ENCODE results near the gene APP.
A peak's percentile ranks its signal among the peaks of the same experiment; 100 is the strongest.

APP gene

DNA sequence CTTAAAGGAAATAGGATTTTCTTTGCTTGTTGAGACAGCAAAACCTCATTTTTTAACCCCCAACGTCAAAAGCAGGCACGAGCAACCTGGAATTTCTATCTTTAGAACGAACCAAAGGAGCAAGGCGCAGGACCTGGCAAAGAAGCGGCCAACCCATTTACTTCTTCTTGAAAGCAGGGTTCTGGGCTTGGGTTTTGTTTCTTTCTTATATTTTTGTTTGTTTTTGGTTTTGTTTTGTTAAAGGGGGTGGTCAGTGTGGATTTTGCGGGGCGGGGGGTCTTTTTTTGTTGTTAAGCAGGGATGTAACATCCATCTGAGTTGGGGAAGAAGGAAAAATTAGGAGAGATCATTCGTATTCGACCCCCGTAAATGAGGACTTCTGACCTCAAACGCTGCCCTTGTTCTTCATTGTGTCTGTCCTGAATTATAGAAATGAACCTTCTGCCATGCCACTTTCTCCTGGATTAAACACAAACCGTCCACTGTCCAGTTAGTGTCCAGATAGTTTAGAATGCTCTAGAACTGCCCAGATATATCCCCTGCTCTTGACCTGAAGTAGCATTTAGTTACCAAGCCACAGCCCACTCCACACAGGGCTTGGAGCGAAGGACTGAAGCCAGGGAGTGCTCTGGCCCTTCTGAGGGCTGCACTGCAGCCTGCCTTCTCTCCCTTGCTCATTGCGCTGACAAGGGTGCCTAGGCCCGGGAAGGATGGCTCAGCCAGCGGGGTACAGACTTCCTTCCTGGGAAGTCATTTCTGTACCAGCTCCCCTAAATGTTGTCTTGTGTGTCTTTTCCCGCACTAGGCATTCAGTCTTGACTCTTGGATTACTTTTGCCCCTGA is 909 bp upstream of the APP start:
- Histone ChIP-seq H3K36me3 (ENCODE audit: insufficient read depth, low read length) (no peaks in the 10 kb centered on the region; the same call in 1 of the 2 replicates), H3K4me1 (ENCODE audit: insufficient read depth, low read length) (peaks cover 9% of the 10 kb centered on the region), H3K9ac (ENCODE audit: low read depth, low read length) (peak overlapping the region; percentile 93), H3K9me3 (ENCODE audit: control insufficient read depth, insufficient read depth, low read length) (no peaks in the 10 kb centered on the region)

GRCh38 chr21:26169611-26170470 is 729 bp downstream of the APP start:
- no peaks in the 10 kb centered on the region for H3K9me3 ChIP-seq (ENCODE audit: control insufficient read depth, insufficient read depth, low read length)
- peak overlapping the region; percentile 93 for H3K9ac ChIP-seq (ENCODE audit: low read depth, low read length)
- H3K36me3 ChIP-seq (ENCODE audit: insufficient read depth, low read length) = no peaks in the 10 kb centered on the region; the same call in 1 of the 2 replicates
- H3K4me1 ChIP-seq (ENCODE audit: insufficient read depth, low read length) = peaks cover 24% of the 10 kb centered on the region

- Histone ChIP-seq H3K9ac (ENCODE audit: low read depth, low read length) (peak overlapping the region; percentile 93), H3K4me1 (ENCODE audit: insufficient read depth, low read length) (peaks cover 24% of the 10 kb centered on the region), H3K9me3 (ENCODE audit: control insufficient read depth, insufficient read depth, low read length) (no peaks in the 10 kb centered on the region), H3K36me3 (ENCODE audit: insufficient read depth, low read length) (no peaks in the 10 kb centered on the region; the same call in 1 of the 2 replicates)
Measured at GRCh38 chr21:26169061-26169610, 1.4 kb downstream of the APP start.

DNA sequence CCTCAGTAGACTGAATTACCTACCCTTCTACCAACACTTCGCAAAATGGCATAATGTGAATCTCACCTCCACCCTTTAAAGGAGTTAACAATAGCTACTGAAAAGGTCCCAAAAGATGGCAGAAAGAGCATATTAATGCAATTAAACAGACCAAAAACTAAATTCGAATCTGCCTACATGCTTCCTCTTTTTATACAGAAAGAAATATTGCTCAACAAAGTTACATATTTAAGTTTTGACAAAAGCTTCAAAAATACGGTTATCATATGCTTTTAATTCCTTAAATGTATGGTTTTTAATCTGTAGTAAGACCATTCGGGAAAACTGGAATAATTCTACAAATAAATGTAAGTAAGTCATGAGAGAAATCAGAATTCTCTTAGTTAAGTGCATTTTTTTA is 2.2 kb downstream of the APP start:
- Histone ChIP-seq H3K9ac (ENCODE audit: low read depth, low read length) (peak overlapping the region; percentile 93), H3K36me3 (ENCODE audit: insufficient read depth, low read length) (no peaks in the 10 kb centered on the region; the same call in 1 of the 2 replicates), H3K4me1 (ENCODE audit: insufficient read depth, low read length) (peaks cover 27% of the 10 kb centered on the region), H3K9me3 (ENCODE audit: control insufficient read depth, insufficient read depth, low read length) (peaks cover 1% of the 10 kb centered on the region; the same call in 1 of the 2 replicates)

DNA sequence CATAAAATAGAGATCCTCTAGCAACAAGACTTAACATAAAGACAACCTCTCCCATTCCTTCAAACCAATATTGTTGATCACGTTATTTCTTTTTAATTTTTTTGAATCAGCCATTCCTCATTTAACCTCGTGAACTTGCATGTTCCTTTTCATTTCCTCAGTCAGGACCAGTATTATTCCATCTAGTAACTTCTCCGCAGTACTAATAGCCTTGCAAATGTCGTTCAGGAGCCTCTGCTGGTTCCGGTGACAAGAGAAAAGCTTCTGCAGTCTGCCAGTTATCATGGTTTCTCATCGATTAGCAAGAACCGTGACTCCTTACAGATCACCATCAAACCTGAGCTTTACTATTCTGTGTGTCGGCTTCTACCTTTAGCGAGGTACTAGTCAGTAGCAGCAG is 3.0 kb downstream of the APP start:
- peak overlapping the region; percentile 93 for H3K9ac ChIP-seq (ENCODE audit: low read depth, low read length)

GRCh38 chr21:26165331-26165730 is 5.2 kb downstream of the APP start:
- Histone ChIP-seq H3K9me3 (ENCODE audit: control insufficient read depth, insufficient read depth, low read length) (peaks cover 2% of the 10 kb centered on the region; the same call in 1 of the 2 replicates), H3K4me1 (ENCODE audit: insufficient read depth, low read length) (peaks cover 34% of the 10 kb centered on the region), H3K36me3 (ENCODE audit: insufficient read depth, low read length) (no peaks in the 10 kb centered on the region; the same call in 1 of the 2 replicates), H3K9ac (ENCODE audit: low read depth, low read length) (no peak overlapping the region)

More for the DNA sequence above, 3.0 kb downstream of the APP start:
- Histone ChIP-seq H3K9me3 (ENCODE audit: control insufficient read depth, insufficient read depth, low read length) (peaks cover 2% of the 10 kb centered on the region; the same call in 1 of the 2 replicates), H3K36me3 (ENCODE audit: insufficient read depth, low read length) (no peaks in the 10 kb centered on the region; the same call in 1 of the 2 replicates), H3K4me1 (ENCODE audit: insufficient read depth, low read length) (peaks cover 30% of the 10 kb centered on the region)

DNA sequence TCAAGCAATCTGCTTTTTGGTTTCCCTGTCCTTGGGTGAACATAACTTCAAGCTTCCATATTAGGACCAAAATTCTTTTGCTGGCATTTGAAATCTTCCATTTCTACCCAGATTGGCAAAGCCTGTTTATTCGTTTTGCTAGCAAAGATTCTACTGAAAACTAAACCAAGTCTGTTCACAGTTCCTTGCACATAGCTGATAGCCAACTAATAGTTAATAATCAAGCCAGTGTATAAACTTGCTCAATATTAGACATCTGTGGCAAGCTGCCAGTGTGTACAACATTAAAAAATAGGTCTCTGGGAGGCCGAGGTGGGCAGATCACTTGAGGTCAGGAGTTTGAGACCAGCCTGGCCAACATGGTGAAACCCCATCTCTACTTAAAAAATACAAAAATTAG is 6.3 kb downstream of the APP start:
- Histone ChIP-seq H3K36me3 (ENCODE audit: insufficient read depth, low read length) (no peaks in the 10 kb centered on the region; the same call in 1 of the 2 replicates), H3K4me1 (ENCODE audit: insufficient read depth, low read length) (peaks cover 40% of the 10 kb centered on the region), H3K9me3 (ENCODE audit: control insufficient read depth, insufficient read depth, low read length) (peaks cover 2% of the 10 kb centered on the region; the same call in 1 of the 2 replicates), H3K9ac (ENCODE audit: low read depth, low read length) (no peak overlapping the region)

GRCh38 chr21:26162081-26162480 is 8.5 kb downstream of the APP start:
- Histone ChIP-seq H3K36me3 (ENCODE audit: insufficient read depth, low read length) (no peaks in the 10 kb centered on the region), H3K9me3 (ENCODE audit: control insufficient read depth, insufficient read depth, low read length) (peaks cover 2% of the 10 kb centered on the region; the same call in 1 of the 2 replicates), H3K9ac (ENCODE audit: low read depth, low read length) (no peak overlapping the region), H3K4me1 (ENCODE audit: insufficient read depth, low read length) (peaks cover 47% of the 10 kb centered on the region)

GRCh38 chr21:26159869-26160268 is 10.7 kb downstream of the APP start:
- H3K9ac ChIP-seq (ENCODE audit: low read depth, low read length) = no peak overlapping the region
- H3K36me3 ChIP-seq (ENCODE audit: insufficient read depth, low read length) = no peaks in the 10 kb centered on the region
- H3K9me3 ChIP-seq (ENCODE audit: control insufficient read depth, insufficient read depth, low read length) = peaks cover 2% of the 10 kb centered on the region; the same call in 1 of the 2 replicates
- peaks cover 28% of the 10 kb centered on the region for H3K4me1 ChIP-seq (ENCODE audit: insufficient read depth, low read length)

GRCh38 chr21:26157801-26158200 is 12.8 kb downstream of the APP start:
- no peaks in the 10 kb centered on the region for H3K9me3 ChIP-seq (ENCODE audit: control insufficient read depth, insufficient read depth, low read length)
- H3K36me3 ChIP-seq (ENCODE audit: insufficient read depth, low read length) = no peaks in the 10 kb centered on the region
- H3K9ac ChIP-seq (ENCODE audit: low read depth, low read length) = no peak overlapping the region
- peaks cover 23% of the 10 kb centered on the region for H3K4me1 ChIP-seq (ENCODE audit: insufficient read depth, low read length)

DNA sequence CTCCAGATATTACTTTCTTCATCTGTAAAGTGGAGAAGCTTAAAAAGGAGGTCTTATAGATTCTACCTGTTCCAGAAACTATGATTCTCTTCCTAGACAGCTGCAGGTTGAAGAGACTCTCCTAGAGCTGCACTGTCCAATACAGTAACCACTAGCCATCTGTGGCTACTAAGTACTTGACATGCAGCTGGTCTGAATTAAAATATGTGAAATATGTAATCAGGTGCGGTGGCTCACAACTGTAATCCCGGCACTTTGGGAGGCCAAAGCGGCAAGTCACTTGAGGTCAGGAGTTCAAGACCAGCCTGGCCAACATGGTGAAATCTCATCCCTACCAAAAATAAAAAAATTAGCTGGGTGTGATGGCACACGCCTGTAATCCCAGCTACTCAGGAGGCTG is 15.8 kb downstream of the APP start:
- Histone ChIP-seq H3K9me3 (ENCODE audit: control insufficient read depth, insufficient read depth, low read length) (no peaks in the 10 kb centered on the region), H3K36me3 (ENCODE audit: insufficient read depth, low read length) (no peaks in the 10 kb centered on the region), H3K9ac (ENCODE audit: low read depth, low read length) (no peak overlapping the region), H3K4me1 (ENCODE audit: insufficient read depth, low read length) (peaks cover 22% of the 10 kb centered on the region)

DNA sequence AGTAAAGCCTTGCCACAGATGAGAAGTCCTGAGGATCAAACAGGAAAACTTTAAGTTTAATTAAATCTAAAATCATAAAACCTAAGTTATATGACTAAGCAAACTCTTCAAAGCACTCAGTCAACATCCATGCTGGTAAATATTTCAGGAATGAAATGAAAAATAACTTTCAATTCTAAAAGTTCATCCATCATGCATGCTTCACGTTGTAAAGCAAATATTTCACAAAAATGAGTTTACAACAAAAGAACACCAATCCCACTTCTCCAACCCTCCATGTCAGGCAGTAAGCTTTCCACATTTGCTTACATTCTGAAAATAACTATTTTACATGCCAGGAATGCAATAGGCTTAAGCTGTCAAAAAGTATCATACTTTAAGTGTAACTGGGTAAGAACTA is 16.8 kb downstream of the APP start:
- Histone ChIP-seq H3K9ac (ENCODE audit: low read depth, low read length) (no peak overlapping the region), H3K9me3 (ENCODE audit: control insufficient read depth, insufficient read depth, low read length) (no peaks in the 10 kb centered on the region), H3K4me1 (ENCODE audit: insufficient read depth, low read length) (peaks cover 28% of the 10 kb centered on the region), H3K36me3 (ENCODE audit: insufficient read depth, low read length) (0 out of 2 replicates have a peak, but pooled peaks cover under 1% of the 10 kb centered on the region)

DNA sequence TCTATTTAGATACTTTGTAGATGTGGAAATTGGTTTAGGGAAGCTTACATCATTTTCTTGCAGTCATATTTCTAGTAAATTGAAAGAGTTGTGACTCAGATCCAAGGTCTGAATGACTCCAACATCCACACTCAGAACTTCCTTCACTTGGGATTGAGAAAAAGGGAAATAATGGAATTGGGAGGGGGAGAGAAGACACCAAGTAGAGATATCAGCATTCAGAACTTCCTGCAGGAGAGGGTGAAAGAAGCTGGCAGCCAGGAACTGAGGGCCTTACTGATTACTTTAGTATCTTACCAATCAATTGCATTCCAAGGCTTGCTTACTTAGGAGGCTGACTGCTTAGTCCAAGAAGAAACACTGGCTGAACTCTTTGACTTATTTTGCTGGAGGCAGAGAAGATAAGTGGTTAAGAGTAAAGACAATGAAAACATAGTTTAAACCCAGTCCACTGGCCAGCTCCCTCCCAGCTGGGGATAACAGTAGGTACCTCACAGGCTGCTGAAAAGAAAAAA is 21.7 kb downstream of the APP start:
- H3K9ac ChIP-seq (ENCODE audit: low read depth, low read length) = no peak overlapping the region
- H3K9me3 ChIP-seq (ENCODE audit: control insufficient read depth, insufficient read depth, low read length) = no peaks in the 10 kb centered on the region
- peaks cover 35% of the 10 kb centered on the region for H3K4me1 ChIP-seq (ENCODE audit: insufficient read depth, low read length)
- H3K36me3 ChIP-seq (ENCODE audit: insufficient read depth, low read length) = peaks cover 9% of the 10 kb centered on the region

Data from ES-I3 (cell line).